AG10803 (cell line): Measurements from ENCODE around the gene ZNF823.
"Not testable (repeated sequence)": the region's sequence is repeated elsewhere in the genome, so short reads cannot be mapped to it uniquely, and the experiment has no call there.

Experiments used
- DNase-seq: peaks from one replicate; pipeline ENCODE4 v3.0.0; 2010; ENCODE audit warnings: low read depth
- H3K4me3 ChIP-seq: 2 replicates; pipeline ENCODE4 v1.5.1; 2011; ENCODE audit warnings: mild to moderate bottlenecking, low read length, control low read depth
- CTCF ChIP-seq: conservative IDR thresholded peaks from 2 replicates; pipeline ENCODE4 v1.5.1; 2011; ENCODE audit warnings: mild to moderate bottlenecking, low read length, control low read depth, inconsistent platforms

ZNF823 gene

GRCh38 chr19:11771520-11771919 is 32.8 kb upstream of the ZNF823 start:
- not testable (repeated sequence) for H3K4me3 ChIP-seq, DNase-seq
- TF ChIP-seq CTCF, result 0 out of 2 replicates have a peak, but pooled peaks have one; percentile 5

- DNase-seq, result no peak
- no peak for TF ChIP-seq CTCF
- H3K4me3 ChIP-seq, result no peak overlapping the region
Observed at GRCh38 chr19:11769995-11770394, 31.2 kb upstream of the ZNF823 start.

GRCh38 chr19:11767633-11768133 is 28.9 kb upstream of the ZNF823 start:
- H3K4me3 ChIP-seq, result peak overlapping the region; percentile 86
- TF ChIP-seq CTCF, result no peak
- DNase-seq, result peak; percentile 43

- peak within 1 kb of the TSS; percentile 86 for H3K4me3 ChIP-seq
Observed at GRCh38 chr19:11766597-11767591, 28.1 kb upstream of the ZNF823 start, which contains the start of gene ZNF441. Gene ZNF441 (plus strand): TSS chr19:11767000. CDS start chr19:11767194, 194 bp downstream.

GRCh38 chr19:11763611-11764010 is 24.9 kb upstream of the ZNF823 start:
- no peak for TF ChIP-seq CTCF
- H3K4me3 ChIP-seq, result no peak overlapping the region
- DNase-seq, result no peak

More at GRCh38 chr19:11766597-11767591, 28.1 kb upstream of the ZNF823 start, which contains the start of gene ZNF441:
- DNase-seq, result peak; percentile 93
- no peak; the same call in 1 of the 2 replicates for TF ChIP-seq CTCF

GRCh38 chr19:11763117-11763516 is 24.4 kb upstream of the ZNF823 start:
- TF ChIP-seq CTCF, result no peak
- DNase-seq, result no peak
- H3K4me3 ChIP-seq, result no peak overlapping the region
